ENCODE results near the gene WDR5.
A peak's percentile ranks its signal among the peaks of the same experiment; 100 is the strongest.

The WDR5 gene

DNA sequence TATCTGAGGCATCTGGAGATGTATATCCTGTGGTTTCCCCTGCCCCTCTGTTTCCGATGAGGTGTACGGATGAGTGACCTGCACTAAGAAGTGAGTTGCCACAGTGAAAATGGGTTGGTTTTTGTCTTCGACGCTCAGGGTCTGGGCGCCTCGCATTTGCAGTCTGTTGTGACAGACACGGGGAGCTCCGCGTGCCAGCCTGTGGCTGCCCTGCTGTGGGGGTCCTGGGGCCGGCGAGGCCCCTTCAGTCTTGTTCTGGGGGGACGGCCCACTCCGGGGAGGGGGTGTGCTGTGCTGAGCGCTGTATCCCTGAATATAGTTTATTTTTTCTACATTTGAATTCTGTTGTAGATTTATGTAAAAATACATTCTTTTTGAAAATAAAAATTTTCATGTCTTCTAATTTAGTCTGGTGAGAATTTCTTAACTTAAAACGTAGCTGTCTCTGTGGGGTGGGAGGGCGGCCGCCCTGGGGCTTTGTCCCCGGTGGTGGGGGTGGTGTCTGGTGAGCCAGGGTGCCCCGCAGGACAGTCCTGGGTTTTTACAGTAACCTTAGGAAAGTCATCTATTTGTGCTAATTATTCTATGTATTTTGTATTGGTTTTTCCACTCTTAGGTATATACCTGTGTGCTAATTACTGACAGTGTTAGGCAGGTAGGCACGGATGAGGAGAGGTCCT lies 23.8 kb downstream of the WDR5 start:
- DNase-seq (ENCODE audit: low read depth), result no peak

DNA sequence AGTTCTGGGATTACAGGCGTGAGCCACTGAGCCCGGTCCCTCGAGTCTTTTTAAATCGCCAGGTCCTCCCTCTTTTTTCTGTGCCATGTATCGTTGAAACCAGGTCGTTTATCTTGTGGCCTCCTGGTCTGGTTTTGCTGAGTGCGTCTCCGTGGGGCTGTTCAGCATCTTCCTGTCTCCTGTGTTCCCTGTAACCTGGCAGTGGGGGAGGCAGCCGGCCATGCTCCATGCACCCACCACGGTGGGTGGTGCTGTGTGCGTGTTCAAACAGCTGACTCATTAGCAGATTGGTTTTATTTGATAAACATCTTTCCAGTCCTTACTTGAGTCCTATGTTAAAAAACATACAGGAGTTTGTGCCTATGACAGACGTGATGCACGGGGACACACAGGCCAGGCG lies 25.8 kb downstream of the WDR5 start:
- DNase-seq (ENCODE audit: low read depth), result no peak

DNA sequence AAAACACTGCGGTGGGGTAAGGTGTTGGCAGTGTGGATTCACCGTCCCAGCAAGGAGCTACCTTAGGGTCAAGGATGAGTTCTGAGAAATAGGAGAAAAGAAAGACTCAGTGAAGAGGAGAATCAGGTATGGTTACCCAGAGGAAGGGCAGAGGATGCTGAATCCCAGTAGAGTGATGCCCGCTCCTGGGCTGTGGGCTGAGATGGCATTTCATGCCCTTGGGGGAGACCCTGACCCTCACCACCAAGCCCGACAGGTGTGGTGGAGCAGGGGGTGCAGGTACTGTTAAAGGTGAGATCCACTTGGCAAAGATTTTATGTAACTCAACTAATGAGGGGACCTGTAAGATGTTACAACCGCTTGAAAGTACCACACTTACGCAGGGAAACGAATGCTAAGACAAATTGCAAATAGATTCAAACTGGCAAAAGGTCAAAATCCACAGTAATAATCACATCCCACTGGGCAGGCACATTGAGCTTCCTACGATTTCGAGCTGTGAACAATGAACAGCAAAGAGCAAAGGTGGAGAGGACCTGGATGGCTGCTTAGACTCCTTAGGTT lies 26.4 kb downstream of the WDR5 start:
- DNase-seq (ENCODE audit: low read depth), result no peak

DNA sequence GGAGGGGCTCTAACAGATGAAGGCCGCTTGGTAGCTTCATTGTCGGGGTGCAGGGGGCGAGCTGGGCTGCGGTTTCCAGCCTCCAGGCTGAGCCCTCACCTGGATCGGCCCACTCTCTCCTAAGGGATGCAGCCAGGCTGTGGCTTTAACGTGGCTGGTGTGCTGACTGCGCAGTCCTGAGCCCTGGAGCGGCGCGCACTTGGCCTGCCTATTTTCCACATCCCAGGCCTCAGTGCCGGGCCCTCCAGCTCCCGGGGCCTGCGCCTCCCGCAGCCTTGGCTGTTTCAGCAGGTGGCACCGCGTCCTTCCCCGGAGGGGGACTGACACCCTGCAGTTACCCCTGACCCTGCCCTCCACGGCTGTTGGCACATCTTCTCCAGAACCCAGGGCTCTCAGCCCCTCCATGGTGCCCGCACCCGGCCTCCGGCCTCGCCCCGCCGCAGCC lies 27.1 kb downstream of the WDR5 start:
- no peak for DNase-seq (ENCODE audit: low read depth)

DNA sequence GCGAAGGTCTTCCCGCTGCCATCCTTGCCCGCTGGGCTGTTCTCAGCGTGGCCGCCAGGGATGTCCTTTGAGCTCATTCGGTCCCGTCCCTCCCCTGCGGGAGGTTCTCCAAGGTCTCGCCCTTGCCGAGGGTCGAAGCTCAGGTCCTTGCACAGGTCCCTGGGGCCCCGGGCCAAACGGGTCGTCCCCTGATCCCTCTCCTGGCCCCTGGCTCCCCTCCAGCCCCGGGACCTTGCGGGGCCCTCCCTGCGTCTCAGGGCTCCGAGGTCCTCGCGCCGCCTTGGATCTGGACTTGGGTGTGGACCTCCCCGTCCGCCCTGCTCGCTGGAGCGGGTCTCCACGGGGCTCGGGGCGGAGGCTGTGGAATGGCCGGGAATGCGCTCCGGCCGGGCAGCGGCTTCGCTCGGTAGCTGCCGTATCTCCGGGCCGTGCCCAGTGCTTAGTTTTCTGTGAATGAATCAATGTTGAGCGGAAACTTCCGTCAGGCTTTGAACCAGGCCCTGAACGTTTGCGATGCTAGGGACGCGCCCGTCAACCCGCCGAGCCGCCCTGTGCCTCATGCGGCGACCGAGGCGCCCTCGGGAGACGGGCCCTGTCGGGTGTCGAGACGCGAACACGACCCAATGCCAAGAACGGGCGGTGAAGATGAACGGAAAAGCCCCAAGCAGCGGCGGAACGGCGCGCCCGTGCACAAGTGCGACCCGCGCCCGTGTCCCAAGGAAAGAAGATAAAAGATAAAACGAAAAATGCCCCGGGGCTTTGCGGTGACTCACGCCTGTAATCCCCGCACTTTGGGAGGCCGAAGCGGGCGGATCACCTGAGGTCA lies 27.7 kb downstream of the WDR5 start:
- DNase-seq (ENCODE audit: low read depth), result peak; percentile 52

DNA sequence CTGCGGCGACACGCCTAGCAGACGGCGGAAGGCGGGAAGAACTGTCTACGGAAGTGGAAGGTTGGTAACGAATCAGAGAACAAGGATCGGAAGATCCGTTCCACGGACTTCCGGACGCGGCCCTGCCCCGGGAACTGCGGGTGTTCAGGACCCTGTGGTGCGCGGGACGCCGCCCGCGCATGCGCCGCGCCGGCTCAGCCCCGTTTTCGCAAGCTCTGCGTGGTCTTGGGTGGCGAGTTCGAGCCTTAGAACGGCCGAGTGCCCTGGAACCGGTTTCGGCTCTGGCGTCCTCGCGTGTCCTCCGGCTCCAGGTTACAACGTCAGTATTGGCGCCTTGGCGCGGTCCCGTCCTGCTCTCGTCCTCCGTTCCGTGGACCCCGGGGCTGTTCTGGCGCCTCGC lies 29.0 kb downstream of the WDR5 start:
- no peak for DNase-seq (ENCODE audit: low read depth)

DNA sequence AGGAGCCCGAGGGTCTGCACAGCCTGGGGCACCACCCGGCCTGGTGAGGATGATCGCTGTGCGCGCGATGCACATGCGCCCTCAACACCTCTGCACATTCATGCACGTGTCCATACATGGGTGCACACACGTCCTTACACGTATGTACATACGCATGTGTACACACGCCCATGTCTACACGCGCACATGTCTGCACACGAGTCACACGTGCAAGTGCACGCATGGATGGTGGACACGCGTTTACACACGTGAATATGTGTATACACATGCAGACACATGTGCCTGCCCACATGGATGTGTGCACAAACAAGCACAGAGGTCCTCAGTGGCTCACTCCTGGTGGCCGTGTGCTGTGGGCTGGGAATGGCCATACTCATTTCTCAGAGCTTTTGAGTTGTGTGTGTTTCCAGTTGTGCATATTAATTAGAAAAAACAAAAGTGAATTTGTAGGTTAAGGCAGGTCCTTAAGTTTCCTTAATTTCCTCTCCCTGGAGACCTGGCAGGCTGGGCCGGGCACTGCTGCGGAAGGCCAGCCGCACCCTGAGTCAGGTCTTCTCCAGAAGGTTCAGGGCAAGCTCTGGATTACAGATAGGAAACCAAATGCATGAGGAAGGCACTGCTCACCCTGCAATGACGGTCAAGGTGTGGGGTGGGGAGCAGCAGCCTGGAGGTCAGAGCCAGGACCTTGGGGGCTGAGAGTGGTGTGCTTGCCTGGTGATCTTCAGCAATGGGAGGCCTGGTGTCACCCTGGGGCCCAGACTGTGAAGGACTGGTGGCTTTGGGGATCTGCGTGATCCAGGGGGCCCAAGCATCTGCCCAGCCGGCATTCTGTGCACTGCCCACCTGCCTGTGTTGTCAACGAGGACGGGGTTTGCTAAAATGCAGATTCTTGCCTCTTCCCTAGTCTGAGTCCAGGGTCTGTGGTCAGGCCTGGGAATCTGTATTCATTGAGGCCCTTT lies 29.8 kb downstream of the WDR5 start:
- DNase-seq (ENCODE audit: low read depth), result peak; percentile 19

DNA sequence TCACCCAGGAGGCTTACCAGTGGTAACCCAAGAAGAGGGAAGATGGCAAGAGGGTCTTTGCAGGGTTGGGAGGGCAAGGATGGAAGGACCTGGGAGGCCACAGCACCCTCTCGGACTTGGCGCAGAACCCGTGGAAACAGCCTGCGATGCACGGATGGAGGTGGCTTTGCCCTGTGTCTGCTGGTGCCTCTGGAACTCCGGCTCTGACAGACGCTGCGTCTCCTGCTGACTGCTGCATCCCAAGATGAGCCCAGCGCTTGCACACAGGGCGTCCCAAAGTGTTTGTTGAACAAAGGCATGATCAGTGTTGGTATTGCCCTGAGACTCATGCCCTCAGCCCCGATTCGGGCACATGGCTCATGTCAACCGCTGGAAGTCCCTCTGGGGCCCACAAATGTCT lies 30.5 kb downstream of the WDR5 start:
- DNase-seq (ENCODE audit: low read depth), result no peak

DNA sequence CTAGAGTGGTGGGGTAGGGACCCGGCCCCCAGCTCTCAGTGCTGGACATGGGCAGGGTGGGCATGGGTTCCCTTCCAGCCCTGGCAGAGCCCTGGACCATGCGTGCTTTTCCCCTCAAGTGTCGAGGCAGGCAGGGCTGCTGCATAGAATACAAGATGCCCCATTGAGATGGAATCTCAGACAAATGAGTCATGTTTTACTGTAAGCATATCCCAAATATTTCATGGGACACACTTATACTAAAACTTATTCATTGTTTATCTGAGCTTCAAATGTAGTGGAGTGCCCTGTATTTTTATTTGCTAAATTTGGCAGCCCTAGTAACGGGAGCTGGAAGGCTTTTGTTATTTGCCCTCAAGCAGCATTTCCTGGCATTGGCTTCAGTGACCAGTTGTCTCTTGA lies 31.6 kb downstream of the WDR5 start:
- no peak for DNase-seq (ENCODE audit: low read depth)

DNA sequence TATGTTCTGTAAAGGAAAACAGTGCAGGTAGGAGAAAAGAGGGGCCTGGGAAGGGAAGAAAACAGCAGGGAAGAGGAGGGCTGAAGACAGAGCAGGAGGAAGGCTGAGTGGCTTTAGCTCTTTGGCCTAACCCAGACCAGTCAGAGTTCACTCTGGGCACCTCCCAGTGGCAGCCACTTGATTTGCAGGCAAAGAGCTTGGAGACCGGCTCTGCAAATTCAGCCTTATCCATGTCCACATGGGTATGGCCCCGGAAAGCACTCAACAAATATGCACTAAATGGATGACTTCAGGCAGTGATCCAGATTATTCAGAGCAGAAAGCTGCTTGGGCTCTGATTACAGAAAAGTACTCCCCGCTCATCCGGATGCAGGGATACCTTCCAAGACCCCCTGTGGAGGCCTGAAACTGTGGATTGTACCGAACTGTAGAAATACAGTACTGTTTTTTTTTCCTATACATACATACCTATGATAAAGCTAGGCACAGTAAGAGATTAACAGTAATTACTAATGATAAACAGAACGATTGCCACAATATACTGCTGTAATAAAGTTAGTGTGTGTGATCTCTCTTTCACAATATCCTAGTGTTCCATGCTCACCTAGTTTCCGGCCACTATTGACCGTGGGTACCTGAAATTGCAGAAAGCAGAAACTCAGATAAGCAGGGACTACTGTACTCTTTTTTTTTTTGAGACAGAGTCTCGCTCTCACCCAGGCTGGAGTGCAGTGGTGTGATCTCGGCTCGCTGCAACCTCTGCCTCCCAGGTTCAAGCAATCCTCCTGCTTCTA lies 33.1 kb downstream of the WDR5 start:
- no peak for DNase-seq (ENCODE audit: low read depth)

DNA sequence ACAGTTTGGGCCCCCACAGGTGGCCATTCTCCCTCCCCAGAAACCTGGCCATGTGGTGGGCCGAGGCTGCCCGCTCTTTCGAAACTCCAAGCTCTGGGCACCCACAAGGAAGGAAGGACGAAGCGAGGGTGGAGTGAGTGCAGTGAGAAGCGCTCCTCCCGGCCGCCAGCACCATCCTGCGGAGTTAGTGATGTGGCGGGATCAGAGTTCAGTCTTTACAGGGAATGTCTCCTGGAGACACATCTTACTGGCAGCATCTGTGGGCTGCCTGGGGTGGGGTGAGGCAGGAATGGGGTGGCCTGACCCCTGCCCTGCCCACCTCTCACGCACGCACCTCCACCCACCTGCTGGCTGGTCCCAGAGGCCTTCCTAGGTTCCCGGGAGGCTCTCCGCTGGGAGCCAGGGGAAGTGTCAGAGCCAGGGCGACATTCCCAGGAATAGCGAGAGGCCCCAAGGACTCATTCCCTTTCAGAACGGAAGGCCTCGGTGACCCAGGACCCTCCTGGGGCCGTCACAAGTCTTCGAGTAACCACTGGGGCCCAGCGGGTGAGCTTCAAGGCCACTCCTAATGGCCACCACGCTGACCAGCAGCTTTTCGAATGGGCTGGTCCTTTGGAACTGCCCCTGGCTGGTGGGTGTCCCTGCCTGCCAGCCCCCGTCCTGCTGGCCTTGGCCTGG lies 34.0 kb downstream of the WDR5 start:
- DNase-seq (ENCODE audit: low read depth), result no peak

DNA sequence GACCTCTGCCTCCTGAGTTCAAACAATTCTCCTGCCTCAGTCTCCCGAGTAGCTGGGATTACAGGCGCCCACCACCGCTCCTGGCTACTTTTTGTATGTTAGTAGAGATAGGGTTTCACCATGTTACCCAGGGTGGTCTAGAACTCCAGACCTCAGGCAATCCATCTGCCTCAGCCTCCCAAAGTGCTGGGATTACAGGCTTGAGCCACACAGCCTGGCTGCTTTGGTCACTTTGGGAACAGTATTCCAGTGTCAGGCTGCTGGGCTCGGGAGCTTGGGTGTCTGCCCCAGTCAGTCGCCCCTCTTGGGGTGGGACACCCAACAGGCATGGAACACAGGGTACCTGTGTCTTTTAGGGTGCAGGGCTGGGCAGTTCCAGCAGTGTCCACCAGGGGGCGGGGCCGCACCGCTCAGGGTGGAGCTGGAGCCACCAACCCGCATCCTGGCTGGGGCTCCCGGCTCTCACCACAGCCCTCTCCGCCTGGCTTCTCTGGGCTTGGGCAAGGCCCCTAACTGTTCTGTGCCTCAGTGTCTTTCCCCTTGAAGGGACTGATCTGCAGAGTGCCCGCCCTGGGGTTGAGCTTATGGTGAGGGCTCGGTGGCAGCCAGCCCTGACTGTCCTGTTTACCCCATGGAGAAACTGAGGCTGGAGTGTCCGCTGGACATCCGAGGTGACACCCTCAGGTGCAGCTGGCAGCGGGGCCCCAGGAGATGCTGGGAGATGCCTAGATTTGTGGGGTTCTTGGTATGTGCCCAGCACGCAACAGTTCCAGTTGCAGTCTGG lies 34.8 kb downstream of the WDR5 start:
- no peak for DNase-seq (ENCODE audit: low read depth)

DNA sequence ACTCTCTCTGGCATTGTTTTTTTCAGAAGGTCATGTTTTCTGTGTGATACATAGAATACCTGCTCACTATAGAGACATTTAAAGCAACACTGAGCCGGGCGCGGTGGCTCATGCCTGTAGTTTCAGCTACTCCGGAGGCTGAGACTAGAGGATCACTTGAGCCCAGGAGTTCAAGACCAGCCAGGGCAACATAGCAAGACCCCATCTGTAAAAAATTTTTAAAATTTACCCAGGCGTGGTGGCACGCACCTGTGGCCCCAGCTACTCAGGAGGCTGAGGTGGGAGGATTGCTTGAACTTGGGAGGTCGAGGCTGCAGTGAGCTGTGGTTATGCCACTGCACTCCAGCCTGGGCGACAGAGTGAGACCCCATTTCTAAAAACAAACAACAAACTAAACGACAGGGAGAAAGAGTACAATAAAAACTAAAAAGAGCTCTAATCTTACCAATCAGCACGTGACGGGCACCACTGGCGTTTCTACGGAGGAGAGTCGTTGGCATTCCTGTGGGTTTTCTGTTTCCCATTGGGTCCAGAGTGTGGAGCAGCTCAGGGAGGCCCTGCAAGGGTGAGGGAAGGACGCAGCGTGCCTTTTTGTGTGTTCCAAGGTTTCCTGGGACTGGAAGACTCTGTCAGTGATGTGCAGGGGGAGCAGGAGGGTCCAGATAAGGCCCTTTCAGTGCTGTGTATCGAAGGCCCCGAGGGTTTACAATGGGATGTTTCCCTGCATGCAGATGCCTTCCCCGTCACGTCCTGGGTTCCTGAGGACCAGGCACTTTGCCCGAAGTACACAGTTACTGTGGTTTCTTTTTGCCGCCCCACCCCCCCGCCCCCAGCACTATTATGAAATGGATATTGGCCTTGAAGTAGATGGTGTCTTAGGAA lies 35.7 kb downstream of the WDR5 start:
- no peak for DNase-seq (ENCODE audit: low read depth)

DNA sequence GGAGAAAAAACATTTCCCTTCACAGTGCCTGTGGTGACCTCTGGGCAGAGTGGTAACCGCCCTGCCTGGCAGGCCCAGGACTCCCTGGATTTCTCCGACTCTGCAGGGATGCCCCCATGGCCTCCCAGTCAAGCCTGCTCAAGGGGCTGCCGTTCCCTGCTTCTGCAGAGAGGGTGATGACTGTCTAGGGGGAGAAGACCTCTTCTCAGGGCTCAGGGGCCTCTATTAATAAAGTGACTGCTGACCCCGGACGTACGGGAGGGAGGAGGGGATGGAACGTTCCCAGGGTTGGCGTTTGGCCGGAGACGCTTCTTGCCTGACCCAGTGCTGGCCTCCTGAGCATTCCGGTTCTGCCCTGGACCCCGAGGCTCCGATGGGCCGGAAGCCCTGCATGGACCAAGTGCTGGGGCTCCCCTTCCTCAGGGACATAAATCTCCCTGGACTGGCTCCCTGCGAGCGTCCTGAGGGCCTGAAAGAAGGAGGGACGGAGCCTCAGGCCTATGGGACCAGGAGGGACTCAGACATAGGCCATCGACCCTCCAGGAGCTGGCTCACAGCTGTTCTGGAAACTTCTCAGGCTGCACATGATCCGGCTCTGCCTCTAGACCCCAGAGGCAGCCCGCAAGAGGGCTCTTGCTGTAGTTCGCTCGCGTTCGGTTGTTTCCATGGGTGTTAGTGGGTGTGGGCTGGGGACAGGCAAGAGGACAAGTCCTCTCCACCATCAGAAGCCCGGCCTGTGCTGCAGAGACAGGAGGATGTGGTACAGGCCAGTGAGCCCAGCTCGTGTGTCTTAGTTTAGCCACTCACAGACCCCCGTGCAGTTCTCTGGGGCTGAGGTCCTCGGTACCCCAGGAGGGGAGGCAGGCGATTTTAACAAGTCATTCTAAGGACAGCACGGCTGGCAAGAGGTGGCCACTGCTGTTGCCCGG lies 36.6 kb downstream of the WDR5 start:
- no peak for DNase-seq (ENCODE audit: low read depth)

DNA sequence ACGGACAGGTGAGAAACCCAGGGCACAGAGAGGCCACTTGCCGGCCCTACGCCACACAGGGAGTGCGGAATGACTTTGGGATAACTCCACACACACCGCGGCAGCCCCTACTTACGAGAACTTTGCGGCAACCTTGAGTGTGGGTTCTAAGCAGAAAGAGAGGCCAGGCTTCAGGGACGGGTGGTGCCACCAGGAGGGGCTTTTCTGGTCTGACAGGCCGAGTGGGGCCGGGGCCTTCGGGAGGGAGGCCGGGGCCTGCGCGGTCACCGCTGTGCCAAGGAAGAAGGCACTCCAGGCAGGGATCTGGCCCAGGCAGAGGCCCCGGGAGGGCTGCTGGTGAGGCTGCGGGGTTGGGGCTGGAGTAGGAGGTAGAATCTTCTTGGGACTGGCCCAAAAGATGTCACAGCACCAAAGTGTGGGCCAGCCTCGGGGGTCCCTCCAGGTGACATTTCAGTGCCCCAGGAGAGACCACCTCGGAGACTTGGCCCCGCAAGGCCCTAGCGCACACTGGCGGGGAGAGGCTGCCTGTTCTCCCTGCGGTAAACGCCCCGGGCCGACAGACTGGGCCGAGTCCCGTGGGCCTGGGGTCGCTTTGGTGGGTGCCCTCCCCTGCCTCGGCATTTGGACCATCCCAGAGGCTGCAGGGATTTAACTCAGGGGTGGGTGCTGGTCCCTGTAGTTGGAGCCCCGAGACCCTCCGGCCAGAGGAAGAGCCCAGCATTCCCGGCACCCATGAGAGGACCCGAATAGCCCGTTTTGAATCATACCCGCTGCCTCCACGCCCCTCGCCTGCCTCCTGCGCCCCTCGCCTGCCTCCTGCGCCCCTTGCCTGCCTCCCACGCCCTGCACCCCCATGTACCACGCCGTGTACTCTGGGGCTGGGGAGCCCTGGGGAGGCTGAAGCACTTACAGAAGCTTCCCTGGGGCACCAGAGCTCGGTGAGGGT lies 37.5 kb downstream of the WDR5 start:
- DNase-seq (ENCODE audit: low read depth), result no peak

DNA sequence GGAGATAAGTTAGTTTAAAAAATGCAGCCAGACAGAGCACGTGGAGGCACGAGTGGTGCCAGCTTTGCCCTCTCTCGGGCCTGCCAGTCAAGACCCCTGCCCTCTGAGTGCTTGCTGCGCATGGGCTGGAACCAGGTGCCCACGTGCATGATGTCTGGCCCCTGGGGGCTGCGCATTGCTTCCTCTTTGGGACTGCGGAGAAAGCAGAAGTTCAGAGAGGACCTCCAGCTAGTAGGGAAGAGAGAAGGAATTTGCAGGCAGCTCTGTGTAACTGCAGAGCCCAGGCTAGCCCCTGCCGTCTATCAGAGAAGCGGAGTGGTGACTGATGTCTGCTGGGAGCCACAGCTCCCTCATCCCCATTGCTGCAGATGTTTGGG lies 38.2 kb downstream of the WDR5 start:
- DNase-seq (ENCODE audit: low read depth), result no peak
